C4-2B (cell line): Measurements from ENCODE around the gene SLC36A1.

Source experiments
- H3K27ac ChIP-seq: fragments of 450-650 bp; 2 replicates; pipeline ENCODE4 v1.5.1; 2017
- CTCF ChIP-seq: fragments of 450-650 bp; conservative IDR thresholded peaks from 2 replicates; pipeline ENCODE4 v1.5.1; 2017; ENCODE audit warnings: mild to moderate bottlenecking
- ZFX ChIP-seq: fragments of 450-650 bp; IDR thresholded peaks from 2 replicates; pipeline ENCODE4 v1.6.1; 2017

Gene SLC36A1

GRCh38 chr5:151434570-151435237, 12.7 kb upstream of the SLC36A1 start:
- TF ChIP-seq ZFX = no peak
- TF ChIP-seq CTCF = no peak
- H3K27ac ChIP-seq = no peak overlapping the region

GRCh38 chr5:151448038-151448985, 909 bp downstream of the SLC36A1 start:
- TF ChIP-seq CTCF = no peak
- TF ChIP-seq ZFX = no peak
- H3K27ac ChIP-seq = peak overlapping the region; percentile 74

GRCh38 chr5:151449297-151449696, 1.9 kb downstream of the SLC36A1 start:
- no peak overlapping the region for H3K27ac ChIP-seq
- TF ChIP-seq ZFX = no peak
- TF ChIP-seq CTCF = no peak

GRCh38 chr5:151449839-151450238, 2.4 kb downstream of the SLC36A1 start:
- no peak for TF ChIP-seq ZFX
- TF ChIP-seq CTCF = no peak
- no peak overlapping the region for H3K27ac ChIP-seq

GRCh38 chr5:151450605-151451004, 3.2 kb downstream of the SLC36A1 start:
- no peak for TF ChIP-seq ZFX
- TF ChIP-seq CTCF = no peak
- H3K27ac ChIP-seq = no peak overlapping the region

- TF ChIP-seq ZFX = no peak
- no peak for TF ChIP-seq CTCF
- H3K27ac ChIP-seq = peak overlapping the region; percentile 16; the same call in 1 of the 2 replicates
Observed at GRCh38 chr5:151451626-151452520, 4.5 kb downstream of the SLC36A1 start.
